Endothelial cell of umbilical vein (primary cell): ENCODE results near the gene TMEM209.

Experiments
- EZH2 ChIP-seq: IDR thresholded peaks from 2 replicates; pipeline ENCODE4 v1.6.1; 2012; ENCODE audit warnings: borderline replicate concordance, low read depth, mild to moderate bottlenecking, moderate library complexity, low read length, inconsistent platforms; ENCODE audit not compliant: severe bottlenecking
- MYC ChIP-seq: IDR thresholded peaks from one replicate; pipeline ENCODE4 v1.6.1; 2011; ENCODE audit warnings: mild to moderate bottlenecking, low read depth, low read length
- POLR2A ChIP-seq: IDR thresholded peaks from 2 replicates; pipeline ENCODE4 v1.6.1; 2012; ENCODE audit warnings: low read depth, mild to moderate bottlenecking, control low read depth, low read length
- POLR2AphosphoS5 ChIP-seq: IDR thresholded peaks from 2 replicates; pipeline ENCODE4 v1.6.1; 2012; ENCODE audit warnings: low read depth, mild to moderate bottlenecking, control low read depth, low read length, moderate library complexity; ENCODE audit not compliant: insufficient read depth
- TF ChIP-seq, protein P1 (sequence below), 2 donors: IDR thresholded peaks; 1 replicate in 1 of 2; 2 replicates in 1 of 2; pipeline ENCODE4 v1.5.1; 2011; ENCODE audit warnings: low read length in 2 of 2, mild to moderate bottlenecking in 2 of 2, moderate library complexity in 2 of 2, control low read depth in 1 of 2, inconsistent platforms in 1 of 2, low read depth in 1 of 2; ENCODE audit not compliant: insufficient read depth in 1 of 2; ENCODE audit errors: extremely low read depth in 1 of 2
- TF ChIP-seq, protein P2 (sequence below): IDR thresholded peaks from 2 replicates; pipeline ENCODE4 v1.6.1; 2011; ENCODE audit not compliant: insufficient read depth, insufficient read length

DNA sequence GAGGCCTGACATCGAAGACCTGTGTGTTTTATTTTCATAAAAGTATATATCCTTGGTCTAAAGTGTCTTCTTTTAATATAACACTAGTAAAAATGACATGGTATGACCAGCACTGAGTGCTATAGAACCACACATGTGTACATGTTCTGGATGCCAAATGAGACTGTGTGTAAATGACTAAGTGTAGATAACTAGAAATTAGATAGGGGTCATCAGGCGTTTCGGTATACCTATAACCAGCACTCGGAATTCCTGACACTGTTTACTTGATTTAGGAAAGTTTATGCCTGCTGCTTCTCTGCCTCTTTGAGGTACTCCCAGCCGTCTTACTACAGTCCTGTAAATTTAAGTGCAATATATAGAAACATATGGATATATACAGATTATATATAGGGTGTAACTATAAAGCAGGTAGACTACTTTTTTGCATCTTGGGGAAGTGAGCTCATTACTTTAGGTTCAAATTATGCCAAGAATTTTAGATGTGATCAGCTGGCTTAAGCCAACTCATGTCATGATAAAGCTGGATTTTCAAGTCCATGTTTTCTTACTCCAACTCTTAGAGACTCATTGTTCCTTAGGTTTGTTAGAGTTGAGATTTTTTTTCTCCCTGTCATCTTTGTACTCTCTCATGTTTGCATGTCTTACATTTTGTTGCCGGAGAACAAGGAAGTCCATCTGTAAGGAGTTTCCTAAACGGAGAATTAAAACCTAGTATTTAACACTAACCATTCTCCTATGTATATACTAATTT lies 72.0 kb downstream of the TMEM209 start:
- TF ChIP-seq, protein P1, sequence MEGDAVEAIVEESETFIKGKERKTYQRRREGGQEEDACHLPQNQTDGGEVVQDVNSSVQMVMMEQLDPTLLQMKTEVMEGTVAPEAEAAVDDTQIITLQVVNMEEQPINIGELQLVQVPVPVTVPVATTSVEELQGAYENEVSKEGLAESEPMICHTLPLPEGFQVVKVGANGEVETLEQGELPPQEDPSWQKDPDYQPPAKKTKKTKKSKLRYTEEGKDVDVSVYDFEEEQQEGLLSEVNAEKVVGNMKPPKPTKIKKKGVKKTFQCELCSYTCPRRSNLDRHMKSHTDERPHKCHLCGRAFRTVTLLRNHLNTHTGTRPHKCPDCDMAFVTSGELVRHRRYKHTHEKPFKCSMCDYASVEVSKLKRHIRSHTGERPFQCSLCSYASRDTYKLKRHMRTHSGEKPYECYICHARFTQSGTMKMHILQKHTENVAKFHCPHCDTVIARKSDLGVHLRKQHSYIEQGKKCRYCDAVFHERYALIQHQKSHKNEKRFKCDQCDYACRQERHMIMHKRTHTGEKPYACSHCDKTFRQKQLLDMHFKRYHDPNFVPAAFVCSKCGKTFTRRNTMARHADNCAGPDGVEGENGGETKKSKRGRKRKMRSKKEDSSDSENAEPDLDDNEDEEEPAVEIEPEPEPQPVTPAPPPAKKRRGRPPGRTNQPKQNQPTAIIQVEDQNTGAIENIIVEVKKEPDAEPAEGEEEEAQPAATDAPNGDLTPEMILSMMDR (IDR thresholded peaks at IDR 0.05; ENCODE audit: extremely low read depth in 1 of 2, insufficient read depth in 1 of 2, low read depth in 1 of 2, low read length in 2 of 2) = no peak
- TF ChIP-seq EZH2 = no peak
- no peak for TF ChIP-seq POLR2AphosphoS5
- no peak for TF ChIP-seq POLR2A
- no peak for TF ChIP-seq MYC
- TF ChIP-seq, protein P2, sequence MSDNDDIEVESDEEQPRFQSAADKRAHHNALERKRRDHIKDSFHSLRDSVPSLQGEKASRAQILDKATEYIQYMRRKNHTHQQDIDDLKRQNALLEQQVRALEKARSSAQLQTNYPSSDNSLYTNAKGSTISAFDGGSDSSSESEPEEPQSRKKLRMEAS = no peak
